ENCODE measurements around the gene CDH11. TPM values are rescaled to one million over a fixed set of nuclear protein-coding genes. Genes with fewer than 3 reads are reported as not detected.

Gene CDH11
- total and polyA plus RNA-seq, 2 donors (not counting 1 experiment from before 2014, with no cell fraction given), result not detected

DNA sequence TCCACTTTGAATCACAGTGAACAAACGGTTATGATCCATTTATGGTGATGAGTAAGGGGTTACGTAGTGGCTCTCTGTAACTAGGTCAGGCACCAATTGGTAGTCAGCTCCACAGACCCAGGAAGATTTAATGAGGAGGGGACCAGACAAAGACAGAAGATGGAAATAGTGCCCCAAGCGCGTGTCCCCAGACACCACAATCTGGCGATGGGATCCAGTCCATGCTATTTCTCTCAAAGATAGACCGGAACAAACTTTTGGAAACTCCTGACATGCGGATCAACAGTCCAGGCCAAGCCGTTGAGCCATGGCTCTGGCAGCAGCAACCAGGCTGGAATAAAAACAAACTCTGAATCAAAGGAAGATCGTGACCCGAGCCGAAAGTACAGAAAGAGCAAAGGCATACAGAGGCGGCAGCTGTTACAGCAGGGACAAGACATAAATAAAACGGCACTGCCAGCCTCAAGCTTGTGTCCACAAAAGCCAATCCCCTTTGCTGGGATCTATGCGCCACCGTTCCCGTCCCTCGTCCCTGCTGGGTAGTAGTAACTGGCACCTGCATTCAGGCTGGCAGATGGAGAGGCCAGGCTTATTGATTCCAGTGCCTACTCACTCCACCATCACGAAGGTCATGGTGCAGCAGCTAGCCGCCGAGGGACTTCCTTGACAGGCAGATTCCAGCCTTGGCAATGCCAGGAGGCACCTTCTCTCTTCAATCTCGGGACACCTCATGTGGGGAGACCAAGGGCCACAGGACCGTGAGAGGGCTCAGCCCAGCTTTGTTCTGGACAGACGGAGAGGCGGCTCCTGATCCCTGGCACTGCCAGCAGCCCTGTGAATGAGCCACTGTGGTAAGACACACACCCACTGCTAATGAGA is 50.2 kb downstream of the CDH11 start:
- Histone ChIP-seq H3K79me2 (ENCODE audit: control insufficient read depth, insufficient read depth, low read length) (no peaks in the 10 kb centered on the region), H3K36me3 (replicated peaks in 1 of 2; ENCODE audit: control extremely low read depth in 1 of 2, control insufficient read depth in 1 of 2, extremely low read depth in 1 of 2, insufficient read depth in 2 of 2, low read length in 1 of 2) (no peaks in the 10 kb centered on the region), H2AFZ (ENCODE audit: insufficient read depth, low read depth, low read length, poor library complexity, severe bottlenecking) (no peak overlapping the region), H3K9me3 (ENCODE audit: control extremely low read depth in 1 of 3, control insufficient read depth in 2 of 3, insufficient read depth in 1 of 3, low read length in 2 of 3) (peaks cover 0 to 7% (median 0%) of the 10 kb centered on the region in 3 donors), H3K4me2 (replicated peaks; ENCODE audit: low read depth, low read length, poor library complexity, severe bottlenecking) (no peak overlapping the region), H3K4me3 (ENCODE audit: control extremely low read depth in 1 of 5, extremely low read depth in 1 of 5, insufficient read depth in 1 of 5, low read depth in 2 of 5, low read length in 4 of 5) (no peak overlapping the region), H3K4me1 (ENCODE audit: control insufficient read depth in 2 of 2, insufficient read depth in 2 of 2, low read length in 2 of 2) (no peaks in the 10 kb centered on the region), H3K9ac (ENCODE audit: low read length) (no peak overlapping the region), H3K27ac (ENCODE audit: low read length in 2 of 2) (no peak overlapping the region), H4K20me1 (ENCODE audit: control insufficient read depth, insufficient read depth, low read length, poor library complexity, severe bottlenecking) (no peaks in the 10 kb centered on the region), H3K27me3 (replicated peaks in 1 of 4; ENCODE audit: control extremely low read depth in 1 of 4, control insufficient read depth in 3 of 4, insufficient read depth in 4 of 4, low read length in 3 of 4) (no peaks in the 10 kb centered on the region)
- no peak for DNase-seq
- no peak overlapping the region for H3K27ac Mint-ChIP-seq
- intact Hi-C loops (cut with micrococcal nuclease), result no loop called here
- 91% methylated on average over 24 of the region's 24 CpGs for WGBS (ENCODE audit: insufficient coverage)
- no peaks in the 10 kb centered on the region for H3K9me3 Mint-ChIP-seq (ENCODE audit: insufficient read depth)
- no peaks in the 10 kb centered on the region for H3K27me3 Mint-ChIP-seq
- no peaks in the 10 kb centered on the region for H3K4me1 Mint-ChIP-seq
- H3K4me3 Mint-ChIP-seq, result no peak overlapping the region
- POLR2A ChIA-PET, result no interaction called here
- CTCF ChIA-PET, result no interaction called here
- no peak for ATAC-seq (ENCODE audit: low read depth)
- TF ChIP-seq EZH2 (IDR thresholded peaks at IDR 0.05; ENCODE audit: borderline replicate concordance, insufficient read depth, low read depth, low read length, poor library complexity, severe bottlenecking) (no peak), CTCF (IDR thresholded peaks at IDR 0.05) (no peak)

- Mint-ChIP-seq H3K4me1 (no peaks in the 10 kb centered on the region), H3K4me3 (no peak overlapping the region), H3K27me3 (no peaks in the 10 kb centered on the region), H3K27ac (no peak overlapping the region), H3K9me3 (ENCODE audit: insufficient read depth) (no peaks in the 10 kb centered on the region)
- ATAC-seq (ENCODE audit: low read depth) (no peak), DNase-seq (no peak)
- Histone ChIP-seq H2AFZ (ENCODE audit: insufficient read depth, low read depth, low read length, poor library complexity, severe bottlenecking) (no peak overlapping the region), H3K4me1 (ENCODE audit: control insufficient read depth in 2 of 2, insufficient read depth in 2 of 2, low read length in 2 of 2) (no peaks in the 10 kb centered on the region), H4K20me1 (ENCODE audit: control insufficient read depth, insufficient read depth, low read length, poor library complexity, severe bottlenecking) (no peaks in the 10 kb centered on the region), H3K36me3 (replicated peaks in 1 of 2; ENCODE audit: control extremely low read depth in 1 of 2, control insufficient read depth in 1 of 2, extremely low read depth in 1 of 2, insufficient read depth in 2 of 2, low read length in 1 of 2) (no peaks in the 10 kb centered on the region), H3K79me2 (ENCODE audit: control insufficient read depth, insufficient read depth, low read length) (no peaks in the 10 kb centered on the region), H3K9me3 (ENCODE audit: control extremely low read depth in 1 of 3, control insufficient read depth in 2 of 3, insufficient read depth in 1 of 3, low read length in 2 of 3) (peaks cover 0 to 7% (median 0%) of the 10 kb centered on the region in 3 donors), H3K9ac (ENCODE audit: low read length) (no peak overlapping the region), H3K27ac (ENCODE audit: low read length in 2 of 2) (no peak overlapping the region), H3K27me3 (replicated peaks in 1 of 4; ENCODE audit: control extremely low read depth in 1 of 4, control insufficient read depth in 3 of 4, insufficient read depth in 4 of 4, low read length in 3 of 4) (no peaks in the 10 kb centered on the region), H3K4me3 (ENCODE audit: control extremely low read depth in 1 of 5, extremely low read depth in 1 of 5, insufficient read depth in 1 of 5, low read depth in 2 of 5, low read length in 4 of 5) (no peak overlapping the region), H3K4me2 (replicated peaks; ENCODE audit: low read depth, low read length, poor library complexity, severe bottlenecking) (no peak overlapping the region)
- intact Hi-C loops (cut with micrococcal nuclease), result no loop called here
- ChIA-PET CTCF (no interaction called here), POLR2A (no interaction called here)
- no peak for TF ChIP-seq EZH2 (IDR thresholded peaks at IDR 0.05; ENCODE audit: borderline replicate concordance, insufficient read depth, low read depth, low read length, poor library complexity, severe bottlenecking)
- no peak for TF ChIP-seq CTCF (IDR thresholded peaks at IDR 0.05)
- WGBS (ENCODE audit: insufficient coverage), result 84% methylated on average over 7 of the region's 12 CpGs
Measured at GRCh38 chr16:65070831-65071432, 50.9 kb downstream of the CDH11 start.

Data from B cell (primary cell).